ENCODE measurements around the gene CD14.

GRCh38 chr5:140633021-140633471, at the start of gene CD14:
- no peak for TF ChIP-seq GATA2 (IDR thresholded peaks at IDR 0.05; ENCODE audit: low read depth, low read length)
- no peak for TF ChIP-seq GATA3 (IDR thresholded peaks at IDR 0.05; ENCODE audit: low read depth, low read length)
